Effector CD8-positive, alpha-beta T cell (primary cell): ENCODE results near the gene ABCG1.

ENCODE experiments used
- DNase-seq: peaks from one replicate; lab custom pipeline; 2025; lab: John Stamatoyannopoulos, UW

ABCG1 gene

GRCh38 chr21:42272109-42272962 lies 53.4 kb downstream of the ABCG1 start:
- no peak for DNase-seq

GRCh38 chr21:42272984-42273600 lies 54.2 kb downstream of the ABCG1 start:
- DNase-seq = no peak

DNA sequence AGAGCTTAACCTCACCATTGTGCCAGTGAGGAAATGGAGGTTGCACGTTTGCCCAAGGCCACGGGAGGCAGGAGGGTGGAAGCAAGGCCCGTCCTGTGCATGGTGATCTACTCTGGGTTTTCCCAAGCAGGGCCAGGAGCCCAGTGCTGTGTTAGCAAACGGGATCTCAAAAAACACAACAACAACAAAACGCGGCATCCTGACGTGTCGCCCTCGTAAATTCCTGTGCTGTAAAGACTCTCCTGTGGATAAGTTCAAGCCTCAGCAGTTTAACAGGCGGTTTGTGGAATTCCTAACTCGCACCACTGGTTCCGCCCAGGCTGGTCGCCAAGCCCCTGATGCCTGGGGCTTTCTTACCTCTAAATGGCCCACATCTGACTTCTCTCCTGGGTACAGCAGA lies 57.1 kb downstream of the ABCG1 start:
- DNase-seq = no peak

GRCh38 chr21:42276526-42277154 lies 57.7 kb downstream of the ABCG1 start:
- DNase-seq = no peak

- DNase-seq = no peak
These were observed 58.7 kb downstream of the ABCG1 start for GRCh38 chr21:42277593-42277992.

GRCh38 chr21:42278451-42279149 lies 59.7 kb downstream of the ABCG1 start:
- no peak for DNase-seq

DNA sequence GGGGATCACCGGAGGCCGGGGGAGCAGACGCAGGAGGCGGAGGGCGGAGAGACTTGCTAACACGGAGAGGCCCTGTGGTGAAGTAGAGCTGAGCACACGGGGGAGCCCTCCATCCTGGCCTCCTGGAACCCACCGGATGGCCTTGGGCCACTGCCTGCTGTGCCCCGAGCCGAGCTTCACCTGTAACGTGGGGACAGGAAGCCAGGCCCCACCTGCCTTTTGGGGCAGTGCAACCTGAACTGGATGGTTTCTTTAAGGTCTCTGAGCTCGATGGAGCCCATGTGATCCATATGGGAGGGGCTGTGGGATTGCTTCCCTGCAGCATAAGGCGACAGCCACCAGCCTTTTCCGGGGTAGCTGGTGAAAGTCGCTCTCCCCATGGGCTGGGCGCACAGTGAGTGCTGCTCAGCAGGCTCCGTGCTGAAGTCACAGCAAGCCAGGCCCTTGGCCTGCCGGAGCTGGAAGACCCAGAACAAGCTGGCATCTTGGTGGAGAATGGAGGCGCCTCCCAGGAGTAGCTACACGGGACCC lies 60.5 kb downstream of the ABCG1 start:
- no peak for DNase-seq

- DNase-seq = no peak
These were observed 60.9 kb downstream of the ABCG1 start for GRCh38 chr21:42279888-42280287.

DNA sequence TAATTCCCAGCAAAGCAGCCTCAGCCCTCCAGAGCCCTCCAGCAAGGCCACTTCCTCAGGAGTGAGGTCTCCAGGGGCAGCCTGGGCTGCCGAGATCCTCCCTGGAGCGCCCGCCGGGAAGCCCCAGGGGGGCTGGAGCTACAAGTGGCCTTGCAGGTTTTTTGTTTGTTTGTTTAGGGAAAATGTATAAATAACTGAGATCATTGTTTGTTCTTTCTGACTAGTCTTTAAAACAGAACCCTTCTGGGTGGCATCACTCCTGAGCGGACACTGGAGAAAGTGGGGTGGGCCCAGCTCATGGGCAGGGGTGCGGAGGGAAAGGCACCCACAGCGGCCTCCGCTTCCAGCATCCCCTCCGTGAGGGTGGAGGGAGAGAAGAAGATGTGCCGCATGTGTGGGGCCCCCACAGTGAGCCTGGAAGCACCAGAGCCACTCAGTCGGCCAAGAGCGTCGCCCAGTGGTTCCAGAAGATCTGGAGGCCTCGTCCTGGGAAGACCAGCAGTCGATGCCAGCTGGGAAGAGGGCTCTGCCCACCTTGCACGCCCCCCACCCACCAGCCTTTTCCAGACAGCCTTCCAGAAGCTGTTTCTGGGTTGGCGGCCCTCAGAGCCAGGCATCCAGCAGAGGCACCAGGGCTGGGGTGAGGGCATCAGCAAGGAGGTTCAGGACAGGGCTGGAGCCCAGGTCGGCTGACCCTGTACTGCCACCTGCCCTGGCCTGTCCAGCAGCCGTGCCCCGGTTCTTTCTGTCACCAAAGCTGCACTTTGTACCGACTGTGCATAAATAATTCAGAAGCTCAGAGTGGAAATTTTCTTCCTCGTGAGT lies 61.6 kb downstream of the ABCG1 start:
- no peak for DNase-seq

- DNase-seq = no peak
These were observed 62.3 kb downstream of the ABCG1 start for GRCh38 chr21:42281181-42281680.

DNA sequence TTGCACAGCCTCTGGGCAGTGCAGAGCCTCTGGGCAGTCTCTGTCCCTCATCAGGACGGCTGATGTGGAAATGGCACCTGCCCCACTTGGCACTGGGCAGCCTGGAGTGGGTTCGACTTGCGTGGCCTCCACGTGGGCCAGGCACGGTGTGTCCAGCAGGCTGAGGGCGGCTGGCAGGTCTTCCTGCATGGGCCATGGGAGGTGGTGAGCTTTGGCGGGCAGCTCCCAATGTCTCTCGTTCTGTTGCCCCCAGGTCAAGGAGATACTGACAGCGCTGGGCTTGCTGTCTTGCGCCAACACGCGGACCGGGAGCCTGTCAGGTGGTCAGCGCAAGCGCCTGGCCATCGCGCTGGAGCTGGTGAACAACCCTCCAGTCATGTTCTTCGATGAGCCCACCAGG lies 63.1 kb downstream of the ABCG1 start:
- no peak for DNase-seq

- no peak for DNase-seq
These were observed 63.8 kb downstream of the ABCG1 start for GRCh38 chr21:42282715-42283114.

- no peak for DNase-seq
These were observed 66.8 kb downstream of the ABCG1 start for GRCh38 chr21:42285569-42286245.

DNA sequence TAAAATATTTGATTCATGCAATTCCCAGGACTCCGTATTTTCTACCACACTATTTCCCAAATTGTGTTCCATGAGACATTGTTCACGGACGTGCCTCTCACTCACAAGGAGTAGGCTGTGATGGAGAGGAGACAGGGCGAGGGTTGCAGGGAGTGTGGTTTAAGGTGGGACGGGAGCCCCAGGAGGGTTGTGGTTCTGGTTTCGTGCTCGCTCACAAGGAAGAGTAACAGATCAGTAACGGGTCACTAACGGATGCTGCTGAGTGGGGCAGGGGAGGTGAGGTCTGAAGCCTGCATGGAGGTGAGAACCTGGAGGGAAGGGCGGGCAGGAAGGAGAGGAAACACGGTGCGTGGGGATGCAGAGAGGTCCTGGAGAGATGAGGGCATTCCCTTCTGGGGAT lies 67.5 kb downstream of the ABCG1 start:
- DNase-seq = no peak

GRCh38 chr21:42287193-42288083 lies 68.5 kb downstream of the ABCG1 start:
- no peak for DNase-seq

DNA sequence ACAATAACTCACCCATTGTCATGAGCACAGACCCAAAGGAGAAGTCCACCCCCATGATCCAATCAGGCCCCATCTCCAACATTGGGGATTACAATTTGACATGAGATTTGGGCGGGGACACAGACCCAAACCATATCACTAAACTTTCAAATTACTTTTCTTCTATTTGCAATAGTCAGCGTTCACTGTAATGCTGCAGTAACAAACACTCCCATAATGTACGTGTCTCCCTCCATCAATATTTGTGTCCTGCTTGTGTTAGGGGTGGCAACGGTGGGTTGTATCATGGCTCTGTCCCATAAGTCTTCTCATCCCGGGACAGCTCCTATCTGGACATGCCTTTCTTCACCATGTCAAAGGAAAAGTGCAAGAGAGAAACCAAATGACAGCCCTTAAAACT lies 70.0 kb downstream of the ABCG1 start:
- no peak for DNase-seq

DNA sequence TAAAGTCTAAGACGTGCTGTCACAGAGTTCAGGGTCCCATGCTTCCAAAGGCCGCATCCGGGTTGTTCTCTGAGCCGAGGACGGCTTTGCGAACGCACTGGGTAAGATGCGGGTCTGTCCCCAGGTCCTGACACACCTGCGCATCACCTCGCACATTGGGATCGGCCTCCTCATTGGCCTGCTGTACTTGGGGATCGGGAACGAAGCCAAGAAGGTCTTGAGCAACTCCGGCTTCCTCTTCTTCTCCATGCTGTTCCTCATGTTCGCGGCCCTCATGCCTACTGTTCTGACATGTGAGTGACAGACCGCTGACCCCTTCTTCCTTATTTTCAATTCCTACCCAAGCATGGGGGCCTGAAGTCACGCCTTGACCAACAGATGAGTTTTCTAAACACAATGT lies 71.0 kb downstream of the ABCG1 start:
- DNase-seq = no peak

DNA sequence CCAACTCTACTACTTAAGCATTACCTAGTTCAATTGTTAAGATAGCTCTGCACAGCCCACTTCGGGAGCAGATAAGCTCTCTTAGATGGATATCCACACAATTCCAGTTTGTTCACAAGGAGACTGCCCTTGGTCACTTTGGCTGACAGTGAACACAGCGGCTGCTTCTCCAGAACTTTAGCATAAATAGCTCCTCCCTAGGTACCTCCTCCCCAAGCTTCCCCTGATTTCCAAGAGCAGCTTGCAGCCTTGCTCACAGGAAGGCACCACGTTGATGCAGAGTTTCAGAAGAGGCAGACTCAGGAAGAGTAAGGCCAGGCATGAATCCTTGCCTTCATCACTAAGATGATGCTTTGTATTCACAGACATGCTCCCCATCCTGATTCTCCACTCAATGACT lies 71.6 kb downstream of the ABCG1 start:
- DNase-seq = no peak

DNA sequence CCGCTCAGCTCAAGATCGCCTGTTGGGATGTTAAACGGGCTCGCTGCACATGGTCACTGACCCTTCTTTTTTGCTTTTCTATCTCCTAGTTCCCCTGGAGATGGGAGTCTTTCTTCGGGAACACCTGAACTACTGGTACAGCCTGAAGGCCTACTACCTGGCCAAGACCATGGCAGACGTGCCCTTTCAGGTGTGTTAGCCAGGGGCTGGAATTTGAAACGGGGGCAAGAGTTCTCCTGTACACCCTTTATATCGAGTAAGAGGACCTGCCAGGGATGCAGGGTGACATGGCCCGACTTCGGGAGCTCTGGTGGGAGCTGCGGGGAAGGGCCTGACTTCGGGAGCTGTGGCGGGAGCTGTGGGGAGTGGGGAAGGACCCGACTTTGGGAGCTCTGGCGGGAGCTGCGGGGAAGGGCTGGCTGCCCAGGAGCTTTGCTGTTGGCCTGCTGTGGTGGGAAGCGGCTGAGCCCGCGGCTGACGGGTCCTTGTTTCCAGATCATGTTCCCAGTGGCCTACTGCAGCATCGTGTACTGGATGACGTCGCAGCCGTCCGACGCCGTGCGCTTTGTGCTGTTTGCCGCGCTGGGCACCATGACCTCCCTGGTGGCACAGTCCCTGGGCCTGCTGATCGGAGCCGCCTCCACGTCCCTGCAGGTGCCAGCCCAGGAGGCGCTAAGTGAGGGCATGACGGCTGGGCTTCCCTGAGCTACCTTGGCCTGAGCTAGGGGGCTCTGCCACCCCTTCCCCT lies 72.2 kb downstream of the ABCG1 start:
- no peak for DNase-seq
